WTC11 (cell line): ENCODE measurements around the gene TNFRSF11A.

Experiments
- ATF1 ChIP-seq: sonication (generic); formaldehyde crosslinking; IDR thresholded peaks from 2 replicates; pipeline ENCODE4 v1.8.1; 2023; ENCODE audit warnings: mild to moderate bottlenecking, moderate library complexity, missing genetic modification reagents
- CBFB ChIP-seq: sonication (generic); formaldehyde crosslinking; IDR thresholded peaks from 2 replicates; pipeline ENCODE4 v1.8.1; 2022; ENCODE audit warnings: mild to moderate bottlenecking, low read depth, missing genetic modification reagents
- FOXJ3 ChIP-seq: sonication (generic); formaldehyde crosslinking; IDR thresholded peaks from 2 replicates; pipeline ENCODE4 v1.9.0; 2021; ENCODE audit warnings: missing genetic modification reagents, mild to moderate bottlenecking, borderline replicate concordance
- JUN ChIP-seq: sonication (generic); formaldehyde crosslinking; IDR thresholded peaks from 2 replicates; pipeline ENCODE4 v1.8.0; 2023; ENCODE audit warnings: mild to moderate bottlenecking, missing genetic modification reagents
- NFYB ChIP-seq: sonication (generic); formaldehyde crosslinking; conservative IDR thresholded peaks from 2 replicates; pipeline ENCODE4 v1.8.0; 2022; ENCODE audit warnings: low read depth, missing genetic modification reagents
- NR2C2 ChIP-seq: sonication (generic); formaldehyde crosslinking; IDR thresholded peaks from 2 replicates; pipeline ENCODE4 v1.8.0; 2022; ENCODE audit warnings: mild to moderate bottlenecking, missing genetic modification reagents
- TF ChIP-seq, protein P1 (sequence below): fragments of 200-600 bp; IDR thresholded peaks from 2 replicates; pipeline ENCODE4 v1.8.0; 2022; ENCODE audit warnings: antibody characterized with exemption
- TF ChIP-seq, protein P2 (sequence below): sonication (generic); formaldehyde crosslinking; IDR thresholded peaks from 2 replicates; pipeline ENCODE4 v1.8.1; 2022; ENCODE audit warnings: low read depth, mild to moderate bottlenecking, moderate library complexity, missing genetic modification reagents, borderline replicate concordance

DNA sequence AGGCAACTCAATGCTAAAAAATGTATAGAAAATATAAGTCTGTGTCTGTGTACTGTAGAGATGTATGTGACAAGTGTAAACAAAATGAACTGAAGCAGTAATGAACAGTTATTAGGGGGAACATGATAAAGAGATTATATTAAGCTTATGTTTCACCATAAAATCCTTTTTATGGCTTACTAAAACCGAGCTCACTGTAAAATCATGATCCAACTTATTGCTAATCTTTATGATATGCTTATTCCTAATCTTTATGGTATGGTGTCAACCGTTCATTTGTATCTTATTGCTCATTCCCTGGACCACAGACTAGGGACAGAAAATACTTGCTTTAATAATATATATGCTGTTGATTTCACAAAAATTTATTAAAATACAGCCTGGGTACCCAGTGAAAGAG, 62.1 kb downstream of the TNFRSF11A start:
- TF ChIP-seq FOXJ3 (no peak), NFYB (no peak), JUN (CRISPR knock-in tag) (no peak), CBFB (CRISPR knock-in tag) (no peak), NR2C2 (CRISPR knock-in tag) (no peak), ATF1 (CRISPR knock-in tag) (no peak)
- TF ChIP-seq, protein P1, sequence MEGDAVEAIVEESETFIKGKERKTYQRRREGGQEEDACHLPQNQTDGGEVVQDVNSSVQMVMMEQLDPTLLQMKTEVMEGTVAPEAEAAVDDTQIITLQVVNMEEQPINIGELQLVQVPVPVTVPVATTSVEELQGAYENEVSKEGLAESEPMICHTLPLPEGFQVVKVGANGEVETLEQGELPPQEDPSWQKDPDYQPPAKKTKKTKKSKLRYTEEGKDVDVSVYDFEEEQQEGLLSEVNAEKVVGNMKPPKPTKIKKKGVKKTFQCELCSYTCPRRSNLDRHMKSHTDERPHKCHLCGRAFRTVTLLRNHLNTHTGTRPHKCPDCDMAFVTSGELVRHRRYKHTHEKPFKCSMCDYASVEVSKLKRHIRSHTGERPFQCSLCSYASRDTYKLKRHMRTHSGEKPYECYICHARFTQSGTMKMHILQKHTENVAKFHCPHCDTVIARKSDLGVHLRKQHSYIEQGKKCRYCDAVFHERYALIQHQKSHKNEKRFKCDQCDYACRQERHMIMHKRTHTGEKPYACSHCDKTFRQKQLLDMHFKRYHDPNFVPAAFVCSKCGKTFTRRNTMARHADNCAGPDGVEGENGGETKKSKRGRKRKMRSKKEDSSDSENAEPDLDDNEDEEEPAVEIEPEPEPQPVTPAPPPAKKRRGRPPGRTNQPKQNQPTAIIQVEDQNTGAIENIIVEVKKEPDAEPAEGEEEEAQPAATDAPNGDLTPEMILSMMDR: no peak
- TF ChIP-seq, protein P2, sequence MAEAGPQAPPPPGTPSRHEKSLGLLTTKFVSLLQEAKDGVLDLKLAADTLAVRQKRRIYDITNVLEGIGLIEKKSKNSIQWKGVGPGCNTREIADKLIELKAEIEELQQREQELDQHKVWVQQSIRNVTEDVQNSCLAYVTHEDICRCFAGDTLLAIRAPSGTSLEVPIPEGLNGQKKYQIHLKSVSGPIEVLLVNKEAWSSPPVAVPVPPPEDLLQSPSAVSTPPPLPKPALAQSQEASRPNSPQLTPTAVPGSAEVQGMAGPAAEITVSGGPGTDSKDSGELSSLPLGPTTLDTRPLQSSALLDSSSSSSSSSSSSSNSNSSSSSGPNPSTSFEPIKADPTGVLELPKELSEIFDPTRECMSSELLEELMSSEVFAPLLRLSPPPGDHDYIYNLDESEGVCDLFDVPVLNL (CRISPR knock-in tag): no peak
